HepG2 (cell line): ENCODE data around the gene KCTD14. TPM values are rescaled to one million over a fixed set of nuclear protein-coding genes. Genes with fewer than 3 reads are reported as not detected.

ENCODE experiments used
- FOXC1 ChIP-seq: sonication (generic); formaldehyde crosslinking; IDR thresholded peaks from 2 replicates; pipeline ENCODE4 v1.8.0; 2022; ENCODE audit warnings: mild to moderate bottlenecking, missing genetic modification reagents, borderline replicate concordance
- HNF4G ChIP-seq, 2 experiments: sonication (generic) in 1 of 2; formaldehyde crosslinking in 1 of 2; IDR thresholded peaks; 2 replicates each; pipeline versions ENCODE4 v1.4.0 to v1.6.1; 2011 to 2020; ENCODE audit warnings: borderline replicate concordance in 2 of 2, low read depth in 2 of 2, mild to moderate bottlenecking in 2 of 2, low read length in 1 of 2, missing genetic modification reagents in 1 of 2, moderate library complexity in 1 of 2
- HOXA7 ChIP-seq: sonication (generic); formaldehyde crosslinking; IDR thresholded peaks from 2 replicates; pipeline ENCODE4 v1.8.1; 2022; ENCODE audit warnings: mild to moderate bottlenecking, missing genetic modification reagents, moderate library complexity
- KDM6A ChIP-seq: IDR thresholded peaks from 2 replicates; pipeline ENCODE4 v1.6.1; 2016; ENCODE audit warnings: low read depth
- KLF16 ChIP-seq, 2 experiments: sonication (generic) in 1 of 2; formaldehyde crosslinking in 1 of 2; IDR thresholded peaks; 2 replicates each; pipeline versions ENCODE4 v1.6.1 to v1.8.0; 2016 to 2023; ENCODE audit warnings: missing genetic modification reagents in 2 of 2, missing compliant biosample characterization in 1 of 2
- MXI1 ChIP-seq: IDR thresholded peaks from 3 replicates; pipeline ENCODE4 v1.6.1; 2012; ENCODE audit warnings: low read depth, low read length, inconsistent platforms, borderline replicate concordance
- SETDB1 ChIP-seq: sonication (generic); formaldehyde crosslinking; IDR thresholded peaks from 2 replicates; pipeline ENCODE4 v1.5.1; 2020; ENCODE audit warnings: missing genetic modification reagents, mild to moderate bottlenecking, borderline replicate concordance
- SNAPC4 ChIP-seq: sonication (generic); formaldehyde crosslinking; IDR thresholded peaks from 2 replicates; pipeline ENCODE4 v1.4.0; 2020; ENCODE audit warnings: mild to moderate bottlenecking, missing genetic modification reagents
- SOX6 ChIP-seq, 2 experiments: fragments of 450-650 bp in 1 of 2; sonication (generic) in 1 of 2; formaldehyde crosslinking in 1 of 2; IDR thresholded peaks; 2 replicates each; pipeline versions ENCODE4 v1.4.0 to v1.6.1; 2017 to 2020; ENCODE audit warnings: antibody characterized with exemption in 1 of 2, mild to moderate bottlenecking in 1 of 2, missing genetic modification reagents in 1 of 2
- TBP ChIP-seq: sonication (generic); formaldehyde crosslinking; IDR thresholded peaks from 2 replicates; pipeline ENCODE4 v1.5.0; 2020; ENCODE audit warnings: missing genetic modification reagents
- TBX2 ChIP-seq: sonication (generic); formaldehyde crosslinking; IDR thresholded peaks from 2 replicates; pipeline ENCODE4 v1.5.0; 2020; ENCODE audit warnings: missing genetic modification reagents, mild to moderate bottlenecking, borderline replicate concordance
- TRIM24 ChIP-seq: sonication (generic); formaldehyde crosslinking; IDR thresholded peaks from 2 replicates; pipeline ENCODE4 v1.8.0; 2022; ENCODE audit warnings: mild to moderate bottlenecking, missing genetic modification reagents
- ZNF557 ChIP-seq: sonication (generic); formaldehyde crosslinking; IDR thresholded peaks from 2 replicates; pipeline ENCODE4 v1.4.0; 2020; ENCODE audit warnings: missing genetic modification reagents
- polyA plus RNA-seq, 8 experiments: library from polyadenylated mRNA; depleted of rRNA in 3 of 8; stranded (reverse) in 7 of 8; unstranded in 1 of 8; fragments of >200 nt; fragmentation: Illumina TruSeq in 4 of 8; extraction: Trizol in 4 of 8; gene quantifications; 2 replicates each; pipeline versions ENCODE4 v1.2.1 to v1.2.3, GENCODE V29; 2011 to 2016; ENCODE audit warnings: low read depth in 4 of 8, missing spikeins in 1 of 8, mixed read lengths in 1 of 8; ENCODE audit not compliant: insufficient read depth in 1 of 8
- total RNA-seq, 5 experiments: library from RNA; depleted of rRNA; stranded (reverse); fragments of >200 nt; fragmentation: Illumina TruSeq; extraction: Trizol; gene quantifications; 2 replicates each; pipeline ENCODE4 v1.2.3, GENCODE V29; 2016; ENCODE audit warnings: low read depth in 1 of 5

KCTD14 gene
- total and polyA plus RNA-seq, 2 of the 13 experiments (the other 11 are each of a cell fraction or from before 2014, with no cell fraction given): 10.3 to 15.6 TPM

GRCh38 chr11:77994434-77995362 is 28.4 kb downstream of the KCTD14 start, which contains the start of gene INTS4 (continued):
- TF ChIP-seq TBP (CRISPR knock-in tag) (no peak), SOX6 (IDR thresholded peaks at IDR 0.05) (no peak), SOX6 (CRISPR knock-in tag; IDR thresholded peaks at IDR 0.05) (peak; percentile 68; the same call in 1 of the 2 replicates), ZNF557 (CRISPR knock-in tag) (no peak), KDM6A (CRISPR knock-in tag) (no peak), SNAPC4 (CRISPR knock-in tag) (no peak), MXI1 (peak; percentile 63; the same call in 1 of the 3 replicates), HNF4G (IDR thresholded peaks at IDR 0.05; ENCODE audit: borderline replicate concordance, low read depth, low read length) (peak; percentile 68; the same call in 1 of the 2 replicates), HNF4G (CRISPR knock-in tag; IDR thresholded peaks at IDR 0.05; ENCODE audit: borderline replicate concordance, low read depth) (no peak), HOXA7 (CRISPR knock-in tag) (no peak), FOXC1 (CRISPR knock-in tag) (no peak; the same call in 1 of the 2 replicates), TRIM24 (CRISPR knock-in tag) (no peak), KLF16 (CRISPR knock-in tag; IDR thresholded peaks at IDR 0.05) (peak in 1 of 2 experiments; percentile 86; a peak in 1 of 4 replicates), TBX2 (CRISPR knock-in tag) (peak; percentile 85), SETDB1 (CRISPR knock-in tag) (no peak)
